ENCODE measurements around the gene CCL19.

Gene CCL19

GRCh38 chr9:34701769-34702736, 11.0 kb upstream of the CCL19 start:
- no peak for TF ChIP-seq TOX (CRISPR knock-in tag; IDR thresholded peaks at IDR 0.05; ENCODE audit: borderline replicate concordance)
- TF ChIP-seq ZC3H10 (CRISPR knock-in tag; IDR thresholded peaks at IDR 0.05), result no peak
- no peak for TF ChIP-seq SNAI2 (CRISPR knock-in tag; IDR thresholded peaks at IDR 0.05)
- peak; percentile 97 for ATAC-seq

GRCh38 chr9:34701023-34701768, 10.1 kb upstream of the CCL19 start:
- ATAC-seq, result peak; percentile 90
- TF ChIP-seq RARB (CRISPR knock-in tag; IDR thresholded peaks at IDR 0.05), result no peak
- TF ChIP-seq SNAI2 (CRISPR knock-in tag; IDR thresholded peaks at IDR 0.05), result no peak
- no peak for TF ChIP-seq ZFP3 (CRISPR knock-in tag; IDR thresholded peaks at IDR 0.05)
- no peak for TF ChIP-seq ZC3H10 (CRISPR knock-in tag; IDR thresholded peaks at IDR 0.05)
- no peak for TF ChIP-seq CSDC2 (CRISPR knock-in tag; IDR thresholded peaks at IDR 0.05)
- TF ChIP-seq ZFP30 (CRISPR knock-in tag; IDR thresholded peaks at IDR 0.05), result no peak
- TF ChIP-seq ZNF70 (CRISPR knock-in tag; IDR thresholded peaks at IDR 0.05), result no peak
- TF ChIP-seq TCF4 (CRISPR knock-in tag; IDR thresholded peaks at IDR 0.05; ENCODE audit: borderline replicate concordance), result no peak
- no peak for TF ChIP-seq TOX (CRISPR knock-in tag; IDR thresholded peaks at IDR 0.05; ENCODE audit: borderline replicate concordance)
- TF ChIP-seq GLIS3 (CRISPR knock-in tag; IDR thresholded peaks at IDR 0.05), result no peak
- TF ChIP-seq ZNF8 (CRISPR knock-in tag; IDR thresholded peaks at IDR 0.05), result no peak
- no peak for TF ChIP-seq ESRRG (CRISPR knock-in tag; IDR thresholded peaks at IDR 0.05)
- TF ChIP-seq BACH2 (CRISPR knock-in tag; IDR thresholded peaks at IDR 0.05; ENCODE audit: borderline replicate concordance), result no peak
- no peak for TF ChIP-seq ISL1 (CRISPR knock-in tag; IDR thresholded peaks at IDR 0.05)
- no peak for TF ChIP-seq POU6F1 (CRISPR knock-in tag; IDR thresholded peaks at IDR 0.05; ENCODE audit: borderline replicate concordance, low read depth)
- TF ChIP-seq CSRNP3 (CRISPR knock-in tag; IDR thresholded peaks at IDR 0.05), result no peak
- no peak for TF ChIP-seq OSR1 (CRISPR knock-in tag; IDR thresholded peaks at IDR 0.05)
- TF ChIP-seq ZNF565 (CRISPR knock-in tag; conservative IDR thresholded peaks at IDR 0.05; ENCODE audit: low read depth), result no peak
- no peak for TF ChIP-seq PPARA (CRISPR knock-in tag; IDR thresholded peaks at IDR 0.05; ENCODE audit: borderline replicate concordance)

GRCh38 chr9:34694811-34695210, 3.7 kb upstream of the CCL19 start:
- TF ChIP-seq RARB (CRISPR knock-in tag; IDR thresholded peaks at IDR 0.05) (no peak), ZFP3 (CRISPR knock-in tag; IDR thresholded peaks at IDR 0.05) (no peak), TOX (CRISPR knock-in tag; IDR thresholded peaks at IDR 0.05; ENCODE audit: borderline replicate concordance) (no peak), ZNF70 (CRISPR knock-in tag; IDR thresholded peaks at IDR 0.05) (no peak), GLIS3 (CRISPR knock-in tag; IDR thresholded peaks at IDR 0.05) (no peak), SNAI2 (CRISPR knock-in tag; IDR thresholded peaks at IDR 0.05) (no peak), ZFP30 (CRISPR knock-in tag; IDR thresholded peaks at IDR 0.05) (no peak), POU6F1 (CRISPR knock-in tag; IDR thresholded peaks at IDR 0.05; ENCODE audit: borderline replicate concordance, low read depth) (no peak), TCF4 (CRISPR knock-in tag; IDR thresholded peaks at IDR 0.05; ENCODE audit: borderline replicate concordance) (no peak), OSR1 (CRISPR knock-in tag; IDR thresholded peaks at IDR 0.05) (no peak)

GRCh38 chr9:34693560-34693959, 2.5 kb upstream of the CCL19 start:
- no peak for ATAC-seq
- TF ChIP-seq TSHZ2 (CRISPR knock-in tag; IDR thresholded peaks at IDR 0.05) (no peak), PATZ1 (CRISPR knock-in tag; IDR thresholded peaks at IDR 0.05; ENCODE audit: borderline replicate concordance) (no peak)

More at GRCh38 chr9:34694811-34695210, 3.7 kb upstream of the CCL19 start:
- ATAC-seq, result no peak

All from SK-N-SH treated with all-trans-retinoic acid at 6 μM for 48 hours (cell line).